ENCODE results near the gene MEGF8. TPM values are rescaled to one million over a fixed set of nuclear protein-coding genes. Genes with fewer than 3 reads are reported as not detected.

The MEGF8 gene
- total and polyA plus RNA-seq, 9 of the 15 experiments (the other 6 are each of a cell fraction or from before 2014, with no cell fraction given), result 0.28 to 13.1 (median 3.0) TPM

GRCh38 chr19:42279902-42280814, 45.3 kb upstream of the MEGF8 start (continued):
- TF ChIP-seq ZNF740 (CRISPR knock-in tag; IDR thresholded peaks at IDR 0.05), result peak; percentile 49; the same call in 1 of the 2 replicates
- 0 out of 4 replicates have a peak, but pooled peaks of 1 of the 2 experiments have one; percentile 4 for TF ChIP-seq ZNF740 (tag; IDR thresholded peaks at IDR 0.05)
- TF ChIP-seq ASH1L (IDR thresholded peaks at IDR 0.05; ENCODE audit: borderline replicate concordance, low read depth, partially characterized antibody), result peak; percentile 79
- TF ChIP-seq PCBP1 (IDR thresholded peaks at IDR 0.05; ENCODE audit: low read depth, low read length, poor library complexity, severe bottlenecking), result peak; percentile 97
- peak; percentile 68 for TF ChIP-seq MEIS2 (IDR thresholded peaks at IDR 0.05; ENCODE audit: partially characterized antibody)
- no peak for TF ChIP-seq NR4A1 (CRISPR knock-in tag; IDR thresholded peaks at IDR 0.05)
- peak; percentile 19; the same call in 1 of the 2 replicates for TF ChIP-seq NR4A1 (tag; IDR thresholded peaks at IDR 0.05)
- TF ChIP-seq SAP30 (IDR thresholded peaks at IDR 0.05; ENCODE audit: borderline replicate concordance, insufficient read depth, low read depth, low read length, poor library complexity, severe bottlenecking), result peak; percentile 54
- no peak for TF ChIP-seq U2AF1 (optimal IDR thresholded peaks at IDR 0.05; ENCODE audit: low read depth, low read length)
- no peak for TF ChIP-seq BDP1 (IDR thresholded peaks at IDR 0.05; ENCODE audit: insufficient read depth, insufficient read length)
- TF ChIP-seq SMARCA4 (IDR thresholded peaks at IDR 0.05), result 0 out of 2 replicates have a peak, but pooled peaks have one; percentile 8
- no peak for TF ChIP-seq CHD7 (IDR thresholded peaks at IDR 0.05; ENCODE audit: low read depth, low read length)

Data from K562 (cell line).